Femur (tissue), 1 donor: Measurements from ENCODE around the gene PIMREG.
"Not testable (repeated sequence)": the region's sequence is repeated elsewhere in the genome, so short reads cannot be mapped to it uniquely, and the experiment has no call there.

Experiments
- DNase-seq: peaks from one replicate; pipeline ENCODE4 v3.0.0-alpha.2; 2017

The PIMREG gene

DNA sequence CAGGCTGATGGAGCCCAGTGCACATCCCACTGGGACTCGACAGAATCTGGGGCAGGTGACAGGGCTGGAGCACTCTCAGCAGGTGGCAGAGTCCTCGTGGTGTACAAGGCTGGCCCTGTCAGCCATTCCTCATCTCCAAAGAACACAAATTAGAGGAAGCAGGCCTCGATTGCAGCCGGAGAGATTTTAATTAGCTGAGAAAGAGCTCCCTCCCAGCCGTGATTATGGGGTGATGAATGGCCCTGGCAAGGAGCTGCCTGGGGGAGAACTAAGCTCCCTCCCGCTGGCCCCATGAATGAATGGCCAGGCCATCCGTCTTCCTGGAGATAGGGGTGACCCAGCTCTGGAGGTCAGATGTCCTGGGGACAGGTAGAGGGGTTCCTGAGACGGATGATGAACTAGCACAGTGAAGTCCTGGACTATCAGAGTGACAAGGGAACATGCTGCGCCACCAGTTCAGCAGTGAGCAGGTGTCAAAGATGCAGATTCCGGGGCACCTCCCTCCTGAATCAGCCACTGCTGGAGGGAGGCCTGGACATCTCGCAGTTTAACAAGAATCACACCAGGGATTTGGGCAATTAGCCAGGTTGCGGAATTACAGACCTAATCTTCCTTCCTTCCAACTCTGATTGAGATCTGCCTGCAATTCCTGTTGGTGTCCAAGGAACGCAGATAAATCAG, 35.5 kb downstream of the PIMREG start:
- DNase-seq = no peak

DNA sequence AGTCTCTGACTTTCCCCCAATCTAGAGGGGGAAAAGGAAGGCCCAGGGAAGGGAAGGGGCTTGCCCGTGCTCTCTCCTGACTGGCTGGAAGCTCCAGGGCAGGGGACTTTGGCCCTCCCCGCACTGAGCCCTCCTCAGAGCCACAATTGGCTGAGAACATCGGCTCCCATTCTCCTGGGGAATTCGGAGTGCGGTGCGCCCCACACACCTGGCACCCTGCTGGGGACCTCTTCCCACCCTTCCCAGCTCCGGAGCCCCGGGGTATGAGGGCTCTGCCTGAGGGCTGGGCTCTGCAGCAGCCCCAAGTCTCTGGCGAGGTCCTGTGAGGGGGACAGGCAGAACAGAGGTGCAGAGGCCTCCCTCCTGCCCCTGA, 36.0 kb downstream of the PIMREG start:
- no peak for DNase-seq

DNA sequence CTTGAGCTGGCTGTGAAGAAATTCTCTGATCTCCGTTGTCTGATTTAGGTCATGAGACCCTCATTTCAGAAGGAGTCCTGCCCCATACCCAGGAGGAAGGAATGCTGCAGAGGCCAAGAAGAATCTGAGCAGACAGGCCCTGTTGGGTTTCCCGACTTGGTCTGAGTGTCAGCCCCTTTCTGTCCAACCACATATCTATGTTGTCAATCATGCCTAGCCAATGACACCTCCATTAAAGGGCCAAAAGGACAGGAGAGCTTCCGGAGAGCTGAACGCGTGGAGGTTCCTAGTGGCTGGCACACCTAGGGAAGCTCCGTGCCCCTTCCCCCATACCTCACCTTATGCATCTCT, 37.8 kb downstream of the PIMREG start:
- DNase-seq = no peak

DNA sequence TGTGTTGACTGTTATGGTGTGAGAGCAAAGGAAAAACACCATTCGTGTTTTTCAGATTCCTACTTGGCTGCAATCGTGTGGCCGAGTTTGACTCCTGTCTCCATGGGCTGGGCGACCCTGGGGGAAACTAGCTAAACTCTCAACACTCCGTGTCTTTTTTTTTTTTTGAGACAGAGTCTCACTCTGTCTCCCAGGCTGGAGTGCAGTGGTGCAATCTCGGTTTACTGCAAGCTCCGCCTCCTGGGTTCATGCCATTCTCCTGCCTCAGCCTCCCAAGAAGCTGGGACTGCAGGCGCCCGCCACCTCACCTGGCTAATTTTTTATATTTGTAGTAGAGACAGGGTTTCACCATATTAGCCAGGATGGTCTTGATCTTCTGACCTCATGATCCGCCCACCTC, 38.5 kb downstream of the PIMREG start:
- not testable (repeated sequence) for DNase-seq

DNA sequence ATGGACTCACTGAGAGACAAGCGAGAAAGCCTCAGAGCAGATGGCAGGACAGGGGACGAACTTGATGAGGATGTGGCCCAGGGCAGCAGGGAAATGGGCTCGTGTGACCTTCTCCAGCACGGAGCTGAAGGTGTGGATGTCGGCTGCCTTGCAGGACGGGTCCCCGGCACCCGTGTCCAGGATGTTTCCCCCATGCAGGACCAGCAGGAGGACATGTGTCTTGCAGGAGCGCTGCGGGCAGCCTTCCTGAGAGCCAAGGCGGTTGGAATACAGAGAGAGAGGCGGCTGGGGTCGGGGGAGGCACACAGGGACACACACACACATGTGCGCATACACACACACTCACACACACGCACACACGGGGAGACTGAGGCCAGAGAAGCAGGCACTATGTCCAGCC, 39.3 kb downstream of the PIMREG start:
- no peak for DNase-seq

DNA sequence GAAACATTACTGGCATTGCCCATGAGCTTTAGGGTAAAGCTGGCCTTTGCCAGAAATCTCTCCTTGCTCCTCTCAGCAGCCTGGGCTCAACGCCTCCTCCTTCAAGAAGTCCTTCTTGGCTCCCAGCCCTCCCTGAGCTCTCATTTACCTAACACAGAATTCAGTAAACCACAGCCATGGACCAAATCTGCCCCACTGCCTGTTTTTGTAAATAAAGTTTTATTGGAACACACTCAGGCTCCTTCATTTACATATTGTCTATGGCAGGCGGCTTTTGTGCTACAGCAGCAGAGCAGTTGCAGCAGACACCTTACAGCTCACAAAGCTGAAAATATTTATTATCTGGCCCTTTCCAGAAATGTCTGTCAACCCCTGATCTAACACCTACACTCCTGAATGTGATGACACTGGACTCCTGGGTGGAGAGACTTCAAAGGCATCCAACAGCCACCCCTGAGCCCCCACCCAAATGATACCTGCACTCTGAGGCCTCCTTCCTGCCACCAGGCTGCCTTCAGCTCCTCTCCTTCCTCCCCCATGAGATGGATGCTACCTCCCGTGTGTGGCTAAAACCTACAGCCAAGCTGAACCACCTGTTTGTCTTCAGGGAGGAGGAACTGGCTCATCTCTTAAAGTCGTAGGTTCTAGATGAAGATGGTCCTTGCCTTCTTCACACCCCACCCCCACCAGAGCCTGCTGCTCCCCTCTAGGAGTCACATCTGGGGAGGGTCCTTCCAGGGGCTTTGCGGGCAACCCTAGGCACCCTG, 41.6 kb downstream of the PIMREG start:
- no peak for DNase-seq

DNA sequence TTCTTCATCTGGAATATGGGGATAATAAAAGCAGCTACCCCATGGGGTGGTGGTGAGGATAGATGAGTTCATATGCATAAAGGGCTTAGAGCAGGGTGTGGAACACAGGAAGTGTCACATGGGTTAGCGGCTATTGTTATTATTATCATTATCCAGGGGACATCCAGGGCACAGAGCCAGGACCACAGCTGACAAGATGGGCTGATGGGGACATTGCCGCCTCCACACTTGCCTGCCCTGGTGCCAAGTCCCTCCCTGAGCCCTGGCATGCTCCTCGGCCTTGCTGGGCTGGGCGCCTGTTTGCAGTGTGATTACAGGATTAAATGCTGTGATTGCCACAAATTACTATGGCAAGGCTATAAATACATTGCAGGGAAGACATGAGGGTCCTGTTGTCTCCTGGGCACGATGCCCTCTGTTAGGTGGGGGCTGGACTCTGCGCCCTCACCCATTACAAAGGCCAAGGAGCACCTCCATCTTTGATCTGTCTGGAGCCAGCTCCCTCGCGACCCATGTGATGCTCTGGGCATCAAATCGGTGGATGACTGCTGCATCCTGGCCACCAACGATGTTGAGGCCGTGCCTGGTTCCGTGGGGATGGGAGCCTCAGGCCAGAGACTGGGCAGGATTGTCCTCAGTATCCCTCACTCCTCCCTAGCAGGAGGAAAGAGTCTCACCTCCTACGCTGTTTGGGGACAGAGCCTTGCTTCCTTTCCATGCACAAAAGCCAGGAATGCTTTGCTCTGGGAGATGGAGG, 43.2 kb downstream of the PIMREG start:
- peak; percentile 77 for DNase-seq

DNA sequence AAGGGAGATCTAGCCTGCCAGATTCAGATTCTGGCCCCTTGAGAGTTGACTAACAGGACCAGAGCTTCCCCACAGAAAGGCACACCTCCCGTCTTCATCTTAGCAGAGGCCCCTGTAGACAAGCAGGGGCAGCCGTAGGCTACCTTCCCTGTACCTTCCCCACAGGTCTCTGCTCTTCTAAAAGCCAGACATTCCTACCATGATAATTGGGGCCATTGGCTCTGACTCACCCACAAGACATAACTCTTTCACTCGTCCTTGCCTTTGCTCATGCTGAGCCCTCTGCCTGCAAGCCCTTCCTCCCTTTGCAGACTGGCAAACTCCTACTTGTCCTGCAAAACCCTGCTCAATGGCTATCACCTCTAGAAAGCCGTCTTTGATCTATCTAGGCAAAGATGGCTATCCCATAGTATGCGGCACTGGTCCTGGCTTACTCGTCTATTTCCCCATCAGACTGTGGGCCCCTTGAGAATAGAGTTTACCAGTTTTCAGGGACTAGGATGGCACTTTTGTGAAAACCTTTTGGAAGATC, 43.8 kb downstream of the PIMREG start:
- DNase-seq = no peak

DNA sequence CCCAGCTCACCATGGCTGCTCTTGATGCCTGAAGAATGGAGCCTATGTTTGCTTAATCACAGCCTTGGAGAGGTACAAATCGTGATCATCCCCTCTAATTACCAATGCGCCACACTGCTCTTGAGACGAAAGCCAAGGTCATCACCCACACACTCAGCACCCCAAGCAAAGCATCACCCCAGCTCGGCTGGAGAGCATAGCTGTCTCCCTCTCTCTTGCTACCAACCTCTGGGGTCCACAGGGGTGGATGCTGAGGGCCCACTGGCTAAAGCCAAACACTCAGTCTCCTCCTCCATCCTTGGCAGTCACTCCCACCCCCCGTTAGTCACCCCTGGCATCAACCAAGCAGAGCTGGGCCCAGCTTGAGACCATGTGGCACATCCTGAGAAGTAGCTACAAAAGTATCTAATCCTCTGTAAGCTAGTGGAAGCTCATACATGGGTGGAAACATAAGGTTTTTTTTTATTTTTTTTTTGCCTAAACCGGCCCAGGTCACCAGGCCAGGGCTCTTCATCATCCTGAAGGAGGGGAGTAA, 44.8 kb downstream of the PIMREG start:
- no peak for DNase-seq

DNA sequence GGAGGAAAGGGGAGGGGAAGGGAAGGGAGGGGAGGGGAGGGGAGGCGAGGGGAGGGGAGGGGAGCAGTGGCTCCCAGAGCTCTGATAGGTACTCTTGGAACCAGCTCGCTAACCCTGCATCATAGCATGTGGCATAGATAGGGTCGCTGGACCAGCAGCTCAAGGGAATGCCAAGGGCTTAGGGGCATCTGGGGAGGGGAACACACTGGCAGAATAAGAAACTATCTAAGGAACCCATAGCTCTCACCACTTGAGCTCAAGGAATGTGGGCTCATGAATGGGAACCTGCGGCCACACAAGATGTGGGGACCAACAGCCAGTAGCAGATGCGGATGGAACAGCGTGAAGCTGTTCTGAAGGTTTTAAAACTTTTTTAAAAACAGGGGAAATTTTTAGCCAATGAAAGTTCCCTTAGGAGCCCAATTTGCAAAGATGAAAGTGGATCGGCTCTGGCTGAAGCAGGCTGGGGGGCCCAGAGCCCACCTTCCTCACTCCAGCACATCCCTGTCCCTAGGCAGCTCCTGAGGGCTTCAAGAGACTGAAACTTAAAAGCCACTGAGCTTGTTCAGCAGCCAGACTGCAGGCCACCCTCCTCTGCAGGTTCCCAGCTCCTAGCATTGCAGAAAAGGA, 46.9 kb downstream of the PIMREG start:
- no peak for DNase-seq

DNA sequence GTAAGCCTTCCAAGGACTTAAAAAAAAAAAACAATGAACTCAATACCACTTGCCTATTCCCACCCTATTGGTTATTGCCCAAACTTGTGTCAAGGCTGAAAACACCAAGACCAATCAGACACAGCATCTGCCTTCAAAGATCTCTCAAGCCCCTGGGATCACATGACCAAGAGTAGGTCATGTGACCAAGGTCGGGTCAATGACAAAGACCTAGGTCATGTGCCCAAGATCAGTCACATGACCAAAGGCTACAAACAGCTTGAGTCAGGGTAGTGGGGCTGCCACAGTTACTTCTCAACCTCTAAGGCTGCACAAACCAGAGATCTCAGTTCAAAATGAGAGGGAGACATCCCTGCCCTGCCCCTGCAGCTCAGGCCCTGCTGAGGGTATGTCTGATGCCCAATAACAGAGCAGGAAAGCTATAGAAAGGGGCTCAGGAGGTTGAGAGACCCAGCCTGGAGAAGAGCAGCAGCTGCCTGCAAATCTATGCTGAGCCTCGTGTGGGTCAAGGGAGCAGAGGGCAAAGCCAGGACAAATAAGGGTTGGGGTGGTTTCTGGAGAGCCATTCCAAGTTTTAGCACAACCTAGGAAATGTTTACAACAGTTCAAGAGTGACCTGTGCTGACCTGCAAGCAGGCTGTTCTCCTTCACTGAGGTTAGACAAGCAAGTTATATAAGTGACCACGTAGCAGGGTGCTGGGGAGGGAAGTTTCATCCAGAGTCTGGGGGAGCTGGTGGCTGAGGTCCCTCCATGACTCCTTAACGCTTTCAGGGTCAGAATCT, 48.8 kb downstream of the PIMREG start:
- DNase-seq = peak; percentile 10

DNA sequence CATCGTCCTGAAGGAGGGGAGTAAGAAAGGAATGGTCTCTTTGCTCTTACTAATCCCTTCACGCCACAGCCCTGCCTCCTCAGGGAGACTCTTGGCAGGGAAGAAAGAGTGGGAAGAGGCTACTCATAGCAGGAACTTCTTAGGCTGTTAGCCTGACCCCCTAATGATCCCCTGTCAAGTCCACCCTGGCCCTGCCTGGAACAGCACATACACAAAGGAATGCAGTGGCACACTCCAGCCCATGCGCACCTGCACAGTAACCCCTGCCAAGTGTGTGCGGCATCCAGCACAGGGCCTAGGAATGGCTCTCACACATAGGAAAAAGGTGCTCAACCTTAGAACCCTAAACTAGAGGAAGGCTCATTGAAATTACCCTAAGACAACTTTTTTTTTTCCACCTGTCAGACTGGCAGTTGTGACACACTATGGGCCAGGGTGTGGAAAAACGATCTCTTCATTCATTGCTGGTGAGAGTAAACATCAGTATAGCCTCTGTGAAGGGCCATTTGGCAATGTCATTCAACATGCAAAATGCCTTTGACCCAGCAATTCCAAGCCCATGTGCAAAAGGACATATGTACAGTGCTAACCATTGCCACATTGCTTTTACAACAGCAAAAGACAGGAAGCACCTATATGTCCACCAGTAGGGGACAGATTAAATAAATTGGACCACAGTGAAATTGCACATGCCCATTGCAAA, 50.1 kb downstream of the PIMREG start:
- peak; percentile 15 for DNase-seq

DNA sequence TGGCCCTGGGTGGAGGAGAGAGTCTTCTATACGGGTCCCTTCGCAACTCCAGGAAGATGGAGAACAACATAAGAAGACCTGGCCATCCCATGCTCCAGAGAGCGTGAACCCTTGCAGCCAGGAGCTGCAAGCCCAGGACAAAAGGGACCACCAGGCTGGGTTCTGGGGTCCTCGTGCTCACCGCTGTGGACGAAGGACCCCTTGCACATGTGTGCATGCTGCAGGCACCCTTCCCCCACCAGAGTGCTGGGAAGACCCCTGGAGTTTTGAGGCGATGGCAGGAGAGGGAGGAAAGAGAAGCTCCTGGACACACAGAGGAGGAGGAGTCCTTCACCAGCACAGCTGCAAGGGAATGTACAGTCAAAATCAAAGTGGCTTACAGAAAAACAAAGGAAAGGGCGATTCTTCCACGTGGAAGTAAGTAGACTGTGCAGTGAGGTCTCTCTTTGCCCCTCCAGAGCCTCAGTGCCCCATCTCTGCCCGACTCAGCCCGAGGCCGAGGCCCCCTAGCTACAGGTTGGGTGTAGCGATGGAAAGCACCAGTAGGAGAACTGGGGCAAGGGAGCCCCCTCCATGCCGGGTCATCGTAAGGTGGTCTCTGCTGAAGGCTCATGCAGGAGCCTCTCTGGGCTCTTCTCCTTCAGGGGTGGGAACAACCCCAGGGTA, 51.3 kb downstream of the PIMREG start:
- no peak for DNase-seq

DNA sequence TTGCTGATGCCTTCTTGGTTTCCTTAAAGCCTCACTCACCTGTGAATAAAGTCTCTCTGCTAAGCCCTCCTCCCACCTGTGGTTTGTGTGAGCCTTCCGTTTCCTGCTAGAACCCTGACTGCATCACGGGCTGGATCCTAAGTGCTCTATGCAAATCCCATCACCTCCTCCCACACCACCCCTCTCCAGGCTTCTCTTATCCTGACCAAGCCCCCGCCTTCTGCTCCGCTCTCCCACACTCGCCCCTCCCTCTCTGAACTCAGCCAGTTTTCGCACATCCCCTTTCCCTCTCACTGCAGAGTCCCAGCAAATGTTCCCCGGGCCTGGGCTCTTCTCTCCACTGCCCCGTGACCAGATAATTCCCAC, 51.8 kb downstream of the PIMREG start:
- DNase-seq = no peak

DNA sequence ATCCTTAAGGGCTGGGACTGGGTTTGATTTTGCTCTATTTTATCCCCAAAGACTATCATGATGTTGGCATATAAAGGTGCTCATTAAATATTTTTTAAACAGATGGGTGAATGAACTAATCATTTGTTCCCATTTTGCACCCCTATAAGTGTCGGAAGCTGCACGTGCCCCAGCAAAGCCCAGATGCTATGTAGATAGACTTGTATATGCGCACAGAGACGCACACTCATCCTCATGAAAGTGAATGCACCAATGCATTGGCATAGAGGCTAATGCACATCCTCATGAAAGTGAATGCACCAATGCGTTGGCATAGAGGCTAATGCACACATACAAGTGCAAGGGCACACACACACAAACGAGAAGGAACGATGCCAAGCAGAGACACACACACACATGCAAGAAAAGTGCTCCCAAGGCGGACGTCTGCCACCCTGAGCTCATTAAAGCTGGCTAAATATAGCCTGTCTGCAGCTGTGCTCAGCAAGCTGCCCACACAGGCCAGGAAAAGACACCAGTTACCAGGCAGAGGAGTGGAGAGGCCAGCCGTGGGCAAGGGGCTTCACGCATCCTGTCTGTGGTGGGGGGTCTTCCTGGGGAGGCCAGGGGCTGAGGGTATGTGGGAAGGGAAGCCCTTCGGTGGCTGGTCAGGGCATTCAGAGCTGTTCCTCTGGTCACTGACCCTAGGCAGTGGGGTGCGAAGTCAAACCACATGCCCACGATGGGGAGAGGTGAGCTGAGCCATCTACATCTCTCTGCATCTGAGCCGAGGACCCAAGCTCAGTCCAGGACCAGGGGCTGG, 52.6 kb downstream of the PIMREG start:
- DNase-seq = peak; percentile 66

DNA sequence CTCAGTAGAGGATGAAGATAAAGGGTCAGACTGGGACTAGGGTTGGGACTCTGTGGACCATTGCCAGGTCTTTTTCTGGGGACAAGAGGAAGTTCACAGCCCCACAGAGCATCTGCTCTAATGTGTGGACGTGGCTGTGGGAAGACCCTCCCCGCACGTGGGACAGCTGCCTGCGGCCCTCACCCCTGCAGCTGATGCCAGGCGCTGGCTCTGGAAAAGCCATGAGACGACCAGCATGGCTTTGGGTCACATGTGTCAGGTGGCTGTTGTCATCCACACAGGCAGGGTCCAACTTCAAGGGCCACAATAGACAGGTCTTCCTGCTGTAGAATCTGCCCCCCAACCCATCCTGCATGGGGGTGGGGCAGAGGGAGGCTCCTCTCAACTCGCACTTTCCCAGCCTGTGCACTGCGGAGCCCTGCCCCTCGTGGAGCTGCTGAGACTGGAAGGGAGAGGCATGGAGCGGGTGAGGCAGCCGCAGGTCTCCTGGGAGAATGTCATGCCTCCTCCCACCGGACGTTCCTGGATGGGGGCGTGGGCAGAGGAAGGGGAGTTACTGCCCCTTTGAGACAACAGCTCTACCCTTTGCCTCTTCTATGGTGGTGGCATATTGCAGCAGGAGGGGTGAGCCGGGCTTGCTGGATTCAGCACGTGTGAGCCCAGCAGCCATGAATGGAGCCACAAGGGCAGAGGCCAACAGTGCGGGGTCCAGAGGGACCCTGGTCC, 53.4 kb downstream of the PIMREG start:
- DNase-seq = no peak

DNA sequence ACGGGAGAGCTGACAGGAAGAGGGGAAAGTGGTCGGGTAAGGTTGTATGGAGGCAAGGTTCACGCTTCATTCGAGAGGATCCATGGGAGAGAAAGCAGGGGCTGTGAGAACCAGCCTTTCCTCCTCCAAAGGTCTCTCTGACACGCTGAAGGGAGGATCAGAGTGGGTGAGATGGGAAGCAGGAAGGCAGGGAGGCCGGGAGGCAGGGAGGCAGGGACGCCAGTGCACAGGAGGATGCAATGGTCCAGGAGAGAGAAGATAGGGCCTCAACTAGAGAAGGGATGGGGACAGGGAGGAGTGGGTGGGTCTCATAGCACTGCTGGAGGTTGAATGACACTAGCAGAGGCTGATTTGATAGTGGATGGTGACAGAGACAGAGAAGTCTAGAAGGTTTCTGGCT, 54.1 kb downstream of the PIMREG start:
- no peak for DNase-seq

DNA sequence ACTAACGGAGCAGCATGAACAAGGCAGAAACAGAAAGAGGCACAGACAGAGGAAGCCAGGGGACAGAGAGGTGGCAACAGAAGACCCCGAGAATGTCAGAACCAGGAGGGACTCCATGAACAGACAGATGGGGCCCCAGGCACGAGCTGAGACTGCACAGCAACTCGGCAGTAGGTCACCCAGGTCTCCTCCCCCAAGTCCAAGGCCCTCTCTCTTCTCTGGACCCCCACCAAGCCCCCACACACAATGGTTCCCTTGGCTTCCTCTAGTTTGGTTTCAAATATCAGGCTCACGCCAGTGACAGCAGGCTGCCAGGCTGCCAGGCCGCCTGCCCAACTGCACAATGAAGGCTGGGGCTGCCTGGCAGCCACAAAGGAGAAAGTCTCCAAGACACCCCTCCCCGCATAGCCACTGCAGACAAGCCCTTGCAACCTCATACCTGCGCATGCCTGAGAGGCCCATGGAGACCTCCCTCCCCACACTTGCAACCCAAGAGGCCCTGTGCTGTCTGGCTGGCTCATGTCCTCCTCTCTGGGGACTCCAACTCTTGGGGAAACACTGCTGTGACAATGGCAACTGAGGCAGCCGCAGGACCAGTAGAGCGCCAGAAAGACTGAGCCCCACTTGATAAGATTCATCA, 54.8 kb downstream of the PIMREG start:
- DNase-seq = no peak
